Neural crest cell (in vitro differentiated cells): ENCODE measurements around the gene STOM. TPM values are rescaled to one million over a fixed set of nuclear protein-coding genes. Genes with fewer than 3 reads are reported as not detected.
A peak's percentile ranks its signal among the peaks of the same experiment; 100 is the strongest.
"Not testable (repeated sequence)": the region's sequence is repeated elsewhere in the genome, so short reads cannot be mapped to it uniquely, and the experiment has no call there.

ENCODE experiments used
- DNase-seq: peaks from one replicate; pipeline ENCODE4 v3.0.0; 2021; ENCODE audit warnings: low read depth, mixed read lengths, low spot score
- H3K27ac Mint-ChIP-seq: one replicate; pipeline ENCODE4 v1.8.0; 2021; ENCODE audit warnings: mild to moderate bottlenecking, mixed read lengths; ENCODE audit not compliant: unreplicated experiment
- H3K27me3 Mint-ChIP-seq: 2 replicates; pipeline ENCODE4 v1.8.0; 2021; ENCODE audit warnings: low read depth, mild to moderate bottlenecking, mixed read lengths
- H3K36me3 Mint-ChIP-seq: 2 replicates; pipeline ENCODE4 v1.8.0; 2021; ENCODE audit warnings: low read depth, mild to moderate bottlenecking, mixed read lengths
- H3K4me1 Mint-ChIP-seq: 2 replicates; pipeline ENCODE4 v1.8.0; 2021; ENCODE audit warnings: mixed read lengths
- H3K4me3 Mint-ChIP-seq: one replicate; pipeline ENCODE4 v1.8.0; 2021; ENCODE audit warnings: mild to moderate bottlenecking, mixed read lengths
- H3K9me3 Mint-ChIP-seq: 2 replicates; pipeline ENCODE4 v1.8.0; 2021; ENCODE audit warnings: mixed read lengths
- total RNA-seq: library from RNA; stranded (reverse); gene quantifications from 2 replicates; pipeline ENCODE4 v1.2.1, GENCODE V29; 2021
- TF ChIP-seq, protein P1 (sequence below): fragments of 200-600 bp; sonication (generic); conservative IDR thresholded peaks from 2 replicates; pipeline ENCODE4 v1.5.0; 2021; ENCODE audit warnings: antibody characterized with exemption, mild to moderate bottlenecking

Gene STOM
- total RNA-seq, 1 donor from 2014 or later: 8.9 TPM

DNA sequence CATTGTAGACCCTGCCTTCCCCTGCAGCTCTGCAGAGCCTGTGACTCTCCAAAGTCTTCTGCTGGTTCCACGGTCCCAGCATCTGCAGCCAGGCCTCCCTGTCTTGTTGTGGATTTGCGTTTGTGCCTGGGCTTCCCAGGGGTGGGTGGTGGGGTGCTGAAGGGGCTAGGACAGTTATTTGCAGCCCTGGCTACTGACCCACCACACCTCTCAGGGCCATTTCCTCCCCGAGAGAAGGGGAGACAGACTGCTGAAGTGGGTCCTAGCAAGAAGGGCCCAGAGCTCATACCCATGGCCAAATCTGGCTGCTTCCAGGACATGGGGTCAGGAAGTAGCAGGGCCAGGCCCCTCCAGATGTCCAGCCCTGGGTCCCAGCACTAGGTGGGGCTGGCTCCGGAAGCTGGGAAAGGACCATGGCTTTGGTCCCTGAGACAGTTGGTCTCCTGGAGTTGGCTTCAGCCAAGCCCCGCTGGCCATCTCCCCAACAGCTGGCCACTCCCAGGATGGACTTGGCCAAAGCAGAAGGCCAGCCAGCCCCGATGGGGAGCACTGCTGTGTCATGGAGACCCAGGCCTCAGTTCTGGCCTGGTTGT, 75.8 kb downstream of the STOM start:
- Mint-ChIP-seq H3K27ac (no peak overlapping the region), H3K4me1 (peaks cover 59% of the 10 kb centered on the region), H3K4me3 (no peak overlapping the region), H3K9me3 (no peaks in the 10 kb centered on the region), H3K36me3 (no peaks in the 10 kb centered on the region), H3K27me3 (no peaks in the 10 kb centered on the region)
- TF ChIP-seq, protein P1, sequence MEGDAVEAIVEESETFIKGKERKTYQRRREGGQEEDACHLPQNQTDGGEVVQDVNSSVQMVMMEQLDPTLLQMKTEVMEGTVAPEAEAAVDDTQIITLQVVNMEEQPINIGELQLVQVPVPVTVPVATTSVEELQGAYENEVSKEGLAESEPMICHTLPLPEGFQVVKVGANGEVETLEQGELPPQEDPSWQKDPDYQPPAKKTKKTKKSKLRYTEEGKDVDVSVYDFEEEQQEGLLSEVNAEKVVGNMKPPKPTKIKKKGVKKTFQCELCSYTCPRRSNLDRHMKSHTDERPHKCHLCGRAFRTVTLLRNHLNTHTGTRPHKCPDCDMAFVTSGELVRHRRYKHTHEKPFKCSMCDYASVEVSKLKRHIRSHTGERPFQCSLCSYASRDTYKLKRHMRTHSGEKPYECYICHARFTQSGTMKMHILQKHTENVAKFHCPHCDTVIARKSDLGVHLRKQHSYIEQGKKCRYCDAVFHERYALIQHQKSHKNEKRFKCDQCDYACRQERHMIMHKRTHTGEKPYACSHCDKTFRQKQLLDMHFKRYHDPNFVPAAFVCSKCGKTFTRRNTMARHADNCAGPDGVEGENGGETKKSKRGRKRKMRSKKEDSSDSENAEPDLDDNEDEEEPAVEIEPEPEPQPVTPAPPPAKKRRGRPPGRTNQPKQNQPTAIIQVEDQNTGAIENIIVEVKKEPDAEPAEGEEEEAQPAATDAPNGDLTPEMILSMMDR: no peak
- no peak for DNase-seq

DNA sequence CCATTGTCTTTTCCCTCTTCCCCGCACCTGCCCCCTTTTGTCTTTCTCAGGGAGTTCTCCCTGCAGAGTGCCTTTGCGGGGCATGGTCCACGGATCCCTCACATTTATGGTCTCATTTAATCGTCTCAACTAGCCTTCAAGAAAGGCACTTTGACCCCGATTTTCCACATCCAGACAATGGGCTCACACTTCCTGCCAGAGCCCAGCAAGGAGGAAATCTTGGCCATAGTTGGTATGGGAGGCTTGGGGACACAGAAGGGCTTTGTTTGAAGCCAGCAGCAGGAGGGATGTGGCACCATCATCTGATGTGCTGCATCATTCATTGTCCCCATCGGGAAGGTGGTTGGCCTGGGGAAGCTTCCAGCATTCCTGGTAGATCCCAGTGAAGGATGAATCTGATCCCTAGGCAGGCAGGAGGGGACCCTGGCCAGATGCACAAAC, 77.2 kb downstream of the STOM start:
- Mint-ChIP-seq H3K27ac (peak overlapping the region; percentile 43), H3K27me3 (no peaks in the 10 kb centered on the region), H3K4me1 (peaks cover 59% of the 10 kb centered on the region), H3K9me3 (no peaks in the 10 kb centered on the region), H3K36me3 (no peaks in the 10 kb centered on the region), H3K4me3 (peak overlapping the region; percentile 23)
- TF ChIP-seq, protein P1: no peak
- no peak for DNase-seq

DNA sequence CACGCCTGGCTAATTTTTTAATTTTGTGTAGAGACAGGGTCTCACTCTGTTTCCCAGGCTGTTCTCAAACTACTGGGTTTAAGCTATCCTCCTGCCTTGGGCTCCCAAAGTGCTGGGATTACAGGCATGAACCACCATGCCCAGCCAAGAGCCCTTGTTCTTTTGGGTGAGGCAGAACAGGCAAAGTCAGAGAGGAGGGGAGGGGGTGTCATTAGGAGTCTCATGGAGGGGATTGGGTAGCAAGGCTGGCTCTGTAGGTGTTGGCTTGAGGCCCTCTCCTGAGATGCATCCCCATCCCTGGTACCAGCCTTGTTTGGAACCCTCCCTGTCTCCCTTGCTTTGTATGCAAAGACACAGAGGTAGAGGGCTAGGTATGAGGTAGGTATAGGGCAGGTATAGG, 78.0 kb downstream of the STOM start:
- no peak overlapping the region for H3K27ac Mint-ChIP-seq
- no peak overlapping the region for H3K4me3 Mint-ChIP-seq
- H3K9me3 Mint-ChIP-seq: no peaks in the 10 kb centered on the region
- no peak for DNase-seq
- H3K4me1 Mint-ChIP-seq: peaks cover 59% of the 10 kb centered on the region
- H3K36me3 Mint-ChIP-seq: no peaks in the 10 kb centered on the region
- TF ChIP-seq, protein P1: no peak
- no peaks in the 10 kb centered on the region for H3K27me3 Mint-ChIP-seq

DNA sequence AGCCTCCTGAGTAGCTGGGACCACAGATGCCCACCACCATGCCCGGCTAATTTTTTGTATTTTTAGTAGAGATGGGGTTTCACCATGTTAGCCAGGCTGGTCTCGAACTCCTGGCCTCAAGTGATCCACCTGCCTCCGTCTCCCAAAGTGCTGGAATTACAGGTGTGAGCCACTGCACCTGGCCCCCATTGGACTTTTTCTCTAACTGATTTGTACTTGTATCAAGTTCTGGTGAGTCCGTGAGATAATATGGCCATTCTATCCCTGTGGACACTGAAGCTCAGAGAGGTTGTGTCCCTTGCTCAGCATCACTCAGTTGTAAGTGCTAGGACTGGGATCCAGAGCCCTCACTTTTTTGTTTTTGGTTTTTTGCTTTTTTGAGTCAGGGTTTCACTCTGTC, 78.5 kb downstream of the STOM start:
- H3K36me3 Mint-ChIP-seq, H3K9me3 Mint-ChIP-seq, H3K27me3 Mint-ChIP-seq: not testable (repeated sequence)

DNA sequence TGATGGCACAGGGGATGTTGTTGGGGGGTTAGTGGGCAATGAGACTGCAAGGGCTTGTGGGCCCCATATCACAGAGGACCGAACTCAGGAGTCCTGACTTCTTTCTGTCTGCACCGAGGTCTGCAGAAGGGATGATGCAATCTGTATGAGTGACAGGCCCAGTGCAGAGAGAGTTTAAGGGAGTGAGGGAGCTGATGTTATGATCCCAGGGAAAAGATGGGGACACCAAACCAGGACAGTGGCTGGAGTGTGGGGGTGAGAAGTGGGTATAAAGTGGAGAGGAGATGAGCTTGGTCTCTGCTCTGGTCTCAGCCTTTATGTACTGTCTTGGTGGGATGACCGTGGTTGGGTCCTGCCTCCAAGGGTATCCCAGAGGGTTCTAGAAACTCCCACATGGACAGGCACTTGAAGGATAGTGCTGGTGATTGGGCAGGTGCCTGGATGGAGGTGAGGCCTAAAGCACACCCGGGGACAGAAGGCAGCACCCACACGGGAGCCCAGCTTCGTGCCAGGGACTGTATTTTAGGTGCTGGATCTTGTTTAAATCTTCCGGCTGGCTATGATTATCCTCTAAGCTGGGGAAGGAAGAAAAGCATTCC, 80.2 kb downstream of the STOM start:
- TF ChIP-seq, protein P1: no peak
- Mint-ChIP-seq H3K36me3 (no peaks in the 10 kb centered on the region), H3K9me3 (no peaks in the 10 kb centered on the region), H3K4me1 (peaks cover 63% of the 10 kb centered on the region), H3K27me3 (no peaks in the 10 kb centered on the region), H3K4me3 (peak overlapping the region; percentile 47), H3K27ac (peak overlapping the region; percentile 98)
- DNase-seq: no peak

More for the DNA sequence above, 78.5 kb downstream of the STOM start:
- H3K4me1 Mint-ChIP-seq: peaks cover 59% of the 10 kb centered on the region
- H3K4me3 Mint-ChIP-seq, DNase-seq, H3K27ac Mint-ChIP-seq: not testable (repeated sequence)

DNA sequence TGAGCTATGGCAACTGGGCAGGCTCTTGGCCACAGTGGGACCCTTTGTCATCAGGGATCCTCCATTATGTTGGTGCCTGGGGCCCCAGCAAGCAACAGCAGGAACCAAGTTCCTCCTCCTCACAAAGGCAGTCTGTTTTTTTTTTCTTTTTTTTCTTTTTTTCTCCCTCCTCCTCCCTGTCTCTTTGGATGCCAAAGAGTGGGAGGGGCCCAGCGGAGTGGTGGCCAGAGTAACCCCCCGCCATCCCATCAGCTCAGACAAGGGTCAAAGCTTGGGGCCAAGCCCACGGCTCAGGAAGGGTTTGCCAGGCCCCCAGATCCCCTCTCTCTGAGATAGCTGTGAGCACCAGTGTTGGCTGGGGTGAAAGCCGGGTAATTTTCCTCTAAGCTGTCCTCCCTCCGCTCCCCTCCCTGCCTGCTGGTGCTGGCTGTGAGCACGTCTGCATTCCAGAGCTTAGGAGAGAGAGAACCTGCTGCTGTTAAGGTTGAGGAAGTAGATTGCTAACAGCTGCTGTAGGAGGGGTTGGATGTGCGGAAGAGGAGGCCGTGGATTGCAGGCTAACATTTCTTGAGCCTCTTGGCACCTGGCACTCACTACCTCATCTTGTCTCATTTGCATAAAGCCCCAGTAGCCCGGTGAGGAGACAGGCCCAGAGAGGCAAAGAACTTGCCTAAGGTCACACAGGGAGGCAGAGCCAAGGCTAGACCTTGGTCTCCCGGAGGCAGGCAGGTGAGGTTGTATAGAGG, 80.9 kb downstream of the STOM start:
- Mint-ChIP-seq H3K9me3 (no peaks in the 10 kb centered on the region), H3K27me3 (no peaks in the 10 kb centered on the region), H3K4me3 (peak overlapping the region; percentile 47), H3K27ac (peak overlapping the region; percentile 98), H3K36me3 (no peaks in the 10 kb centered on the region), H3K4me1 (peaks cover 66% of the 10 kb centered on the region)
- TF ChIP-seq, protein P1: no peak
- peak; percentile 38 for DNase-seq
